GM18868 (cell line): ENCODE measurements around the gene NPW.
"Not testable (repeated sequence)": the region's sequence is repeated elsewhere in the genome, so short reads cannot be mapped to it uniquely, and the experiment has no call there.

ENCODE experiments used
- ATAC-seq: cut with Tn5 transposase; IDR thresholded peaks from one replicate; pipeline ENCODE4 v1.9.1; 2021; ENCODE audit warnings: mild to moderate bottlenecking, moderate library complexity; ENCODE audit not compliant: unreplicated experiment

Gene NPW

GRCh38 chr16:2001456-2002355 is 17.9 kb upstream of the NPW start:
- no peak for ATAC-seq

- ATAC-seq, result no peak
Measured at GRCh38 chr16:2002406-2003230, 17.0 kb upstream of the NPW start.

- no peak for ATAC-seq
Measured at GRCh38 chr16:2003231-2003826, 16.3 kb upstream of the NPW start.

- ATAC-seq, result peak; percentile 68
Measured at GRCh38 chr16:2003827-2004641, 15.6 kb upstream of the NPW start.

GRCh38 chr16:2004795-2005517 is 14.6 kb upstream of the NPW start:
- ATAC-seq, result no peak

- no peak for ATAC-seq
Measured at GRCh38 chr16:2005646-2006045, 13.9 kb upstream of the NPW start.

- no peak for ATAC-seq
Measured at GRCh38 chr16:2006317-2006716, 13.3 kb upstream of the NPW start.

- no peak for ATAC-seq
Measured at GRCh38 chr16:2007081-2007836, 12.3 kb upstream of the NPW start.

GRCh38 chr16:2008009-2008526 is 11.5 kb upstream of the NPW start:
- no peak for ATAC-seq

GRCh38 chr16:2008631-2009163 is 10.9 kb upstream of the NPW start:
- ATAC-seq, result no peak

GRCh38 chr16:2009164-2009711 is 10.3 kb upstream of the NPW start:
- ATAC-seq, result peak; percentile 29

GRCh38 chr16:2009791-2010510 is 9.6 kb upstream of the NPW start, which contains the start of gene ZNF598:
Gene ZNF598 (minus strand): TSS chr16:2009821.
- peak; percentile 90 for ATAC-seq

- ATAC-seq, result not testable (repeated sequence)
Measured at GRCh38 chr16:2011726-2012125, 7.9 kb upstream of the NPW start.

GRCh38 chr16:2013527-2013926 is 6.1 kb upstream of the NPW start:
- no peak for ATAC-seq

GRCh38 chr16:2015117-2015946 is 4.3 kb upstream of the NPW start:
- ATAC-seq, result no peak

GRCh38 chr16:2015947-2016208 is 3.7 kb upstream of the NPW start:
- no peak for ATAC-seq

- no peak for ATAC-seq
Measured at GRCh38 chr16:2016407-2016922, 3.1 kb upstream of the NPW start.
